BJ (cell line): Measurements from ENCODE around the gene STOML3. TPM values are rescaled to one million over a fixed set of nuclear protein-coding genes. Genes with fewer than 3 reads are reported as not detected.
A peak's percentile ranks its signal among the peaks of the same experiment; 100 is the strongest.

ENCODE experiments used
- CTCF ChIA-PET: fragments of 350-600 bp; formaldehyde crosslinking; extraction: SDS; loops from one replicate; lab custom pipeline; 2021; ENCODE audit warnings: antibody characterized with exemption, inconsistent platforms; lab: Yijun Ruan, JAX
- POLR2A ChIA-PET: fragments of 300-600 bp; sonication (Branson Sonifier 250); formaldehyde crosslinking; extraction: SDS; loops from one replicate; lab custom pipeline; 2021; ENCODE audit warnings: antibody characterized with exemption; lab: Charles Lee
- DNase-seq: peaks from one replicate; pipeline ENCODE4 v3.0.0-alpha.2; 2011; ENCODE audit warnings: low read depth
- H3K27me3 ChIP-seq: 2 replicates; pipeline ENCODE4 v1.6.0; 2011; ENCODE audit warnings: low read length; ENCODE audit not compliant: control insufficient read depth, insufficient read depth
- H3K36me3 ChIP-seq: 2 replicates; pipeline ENCODE4 v1.5.1; 2011; ENCODE audit warnings: low read length; ENCODE audit not compliant: control insufficient read depth, insufficient read depth
- H3K4me3 ChIP-seq: 2 replicates; pipeline ENCODE4 v1.5.1; 2011; ENCODE audit warnings: low read depth, mild to moderate bottlenecking, control low read depth, low read length
- polyA minus RNA-seq: library from RNA; depleted of rRNA, polyadenylated mRNA; stranded (reverse); fragments of >200 nt; gene quantifications from 2 replicates; pipeline ENCODE4 v1.2.3, GENCODE V29; 2011; rRNA and poly(A)+ RNA removed
- polyA plus RNA-seq: library from polyadenylated mRNA; depleted of rRNA; stranded (reverse); fragments of >200 nt; gene quantifications from 2 replicates; pipeline ENCODE4 v1.2.3, GENCODE V29; 2011; rRNA removed
- TF ChIP-seq, protein P1 (sequence below): IDR thresholded peaks from 2 replicates; pipeline ENCODE4 v1.5.1; 2011; ENCODE audit warnings: low read depth, mild to moderate bottlenecking, control low read depth, inconsistent platforms, low read length, moderate library complexity; ENCODE audit not compliant: insufficient read depth

Gene STOML3, protein sequence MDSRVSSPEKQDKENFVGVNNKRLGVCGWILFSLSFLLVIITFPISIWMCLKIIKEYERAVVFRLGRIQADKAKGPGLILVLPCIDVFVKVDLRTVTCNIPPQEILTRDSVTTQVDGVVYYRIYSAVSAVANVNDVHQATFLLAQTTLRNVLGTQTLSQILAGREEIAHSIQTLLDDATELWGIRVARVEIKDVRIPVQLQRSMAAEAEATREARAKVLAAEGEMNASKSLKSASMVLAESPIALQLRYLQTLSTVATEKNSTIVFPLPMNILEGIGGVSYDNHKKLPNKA
- polyA plus RNA-seq: not detected in 2 replicates
- polyA minus RNA-seq: not detected in 2 replicates

DNA sequence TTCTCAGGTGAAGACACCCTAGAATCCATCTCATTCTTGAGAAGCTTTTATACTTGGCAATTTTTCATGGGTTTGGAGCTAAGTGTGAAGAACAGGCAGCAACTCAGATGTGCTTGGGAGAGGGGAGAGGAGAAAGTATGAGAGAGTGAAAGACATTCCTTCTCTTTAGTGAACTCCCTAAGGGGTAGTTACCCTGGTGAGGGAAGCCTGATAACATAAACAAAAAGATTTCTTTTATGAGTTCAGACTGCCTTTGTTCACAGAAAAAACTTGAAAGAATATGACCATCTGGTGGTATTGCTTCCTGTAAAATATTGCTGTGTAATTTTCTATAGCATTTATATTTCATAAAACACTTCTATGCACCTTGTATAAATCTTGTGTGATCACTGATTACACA is at the start of gene STOML3:
Gene STOML3, minus strand, starts transcription at position 139 of the 400 bp plus-strand sequence. Its CDS starts 110 bp downstream, at position 29.
- Histone ChIP-seq H3K27me3 (no peaks in the 10 kb centered on the region), H3K4me3 (no peak within 1 kb of the TSS), H3K36me3 (no peaks in the 10 kb centered on the region)
- ChIA-PET CTCF (no interaction called here), POLR2A (no interaction called here)
- TF ChIP-seq, protein P1, sequence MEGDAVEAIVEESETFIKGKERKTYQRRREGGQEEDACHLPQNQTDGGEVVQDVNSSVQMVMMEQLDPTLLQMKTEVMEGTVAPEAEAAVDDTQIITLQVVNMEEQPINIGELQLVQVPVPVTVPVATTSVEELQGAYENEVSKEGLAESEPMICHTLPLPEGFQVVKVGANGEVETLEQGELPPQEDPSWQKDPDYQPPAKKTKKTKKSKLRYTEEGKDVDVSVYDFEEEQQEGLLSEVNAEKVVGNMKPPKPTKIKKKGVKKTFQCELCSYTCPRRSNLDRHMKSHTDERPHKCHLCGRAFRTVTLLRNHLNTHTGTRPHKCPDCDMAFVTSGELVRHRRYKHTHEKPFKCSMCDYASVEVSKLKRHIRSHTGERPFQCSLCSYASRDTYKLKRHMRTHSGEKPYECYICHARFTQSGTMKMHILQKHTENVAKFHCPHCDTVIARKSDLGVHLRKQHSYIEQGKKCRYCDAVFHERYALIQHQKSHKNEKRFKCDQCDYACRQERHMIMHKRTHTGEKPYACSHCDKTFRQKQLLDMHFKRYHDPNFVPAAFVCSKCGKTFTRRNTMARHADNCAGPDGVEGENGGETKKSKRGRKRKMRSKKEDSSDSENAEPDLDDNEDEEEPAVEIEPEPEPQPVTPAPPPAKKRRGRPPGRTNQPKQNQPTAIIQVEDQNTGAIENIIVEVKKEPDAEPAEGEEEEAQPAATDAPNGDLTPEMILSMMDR: no peak
- no peak for DNase-seq

DNA sequence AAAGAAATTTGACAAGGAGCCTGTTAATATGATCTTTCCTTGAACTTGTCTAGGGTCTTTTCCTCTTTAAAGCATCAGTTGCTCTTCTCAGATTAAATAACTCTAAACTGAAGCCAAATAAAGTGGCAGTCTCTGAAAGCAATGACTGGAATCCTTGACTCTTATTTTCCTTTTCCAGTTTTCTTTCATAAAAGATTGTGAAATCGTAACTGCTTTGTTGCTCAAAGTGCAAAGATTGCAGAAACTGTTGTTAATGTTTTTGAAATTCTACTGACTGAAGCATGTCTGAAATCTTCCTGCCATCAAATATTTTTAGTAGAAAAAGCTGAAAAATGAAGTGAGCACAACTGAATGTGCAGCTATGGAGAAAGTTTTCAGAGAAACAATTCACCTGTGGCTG is 49.6 kb upstream of the STOML3 start:
- CTCF ChIA-PET: interaction anchor here (1.0 kb wide), 1 partner anchor 573 kb away, joined by 3 read pairs; no protein-coding TSS in a partner anchor
- Histone ChIP-seq H3K4me3 (no peak overlapping the region), H3K36me3 (no peaks in the 10 kb centered on the region; the same call in none of the 2 replicates), H3K27me3 (no peaks in the 10 kb centered on the region)
- no peak for DNase-seq
- POLR2A ChIA-PET: no interaction called here
- TF ChIP-seq, protein P1: no peak

DNA sequence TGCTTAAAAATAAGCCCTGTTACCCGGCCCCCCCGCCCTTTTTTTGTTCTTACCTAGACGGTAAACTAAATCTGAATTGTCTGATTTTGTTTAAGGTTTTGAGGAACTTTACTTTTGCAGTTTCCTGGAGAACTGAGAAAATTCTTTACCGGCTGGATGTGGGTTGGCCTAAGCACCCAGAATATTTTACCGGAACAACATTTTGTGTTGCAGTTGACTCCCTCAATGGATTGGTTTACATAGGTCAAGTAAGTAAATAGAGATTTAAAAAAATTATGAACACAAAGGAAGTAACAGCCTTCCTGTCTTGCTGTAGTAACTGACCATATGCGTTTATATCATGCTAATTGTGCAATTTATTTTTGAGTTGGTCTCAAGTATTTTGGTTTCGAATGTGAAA is 48.4 kb upstream of the STOML3 start:
- CTCF ChIA-PET: no interaction called here
- Histone ChIP-seq H3K36me3 (no peaks in the 10 kb centered on the region), H3K27me3 (no peaks in the 10 kb centered on the region), H3K4me3 (peak overlapping the region; percentile 92)
- no peak for DNase-seq
- POLR2A ChIA-PET: interaction anchor here (0.5 kb wide), 1 partner anchor 14 kb away, joined by 3 read pairs; no protein-coding TSS in a partner anchor
- TF ChIP-seq, protein P1: no peak

DNA sequence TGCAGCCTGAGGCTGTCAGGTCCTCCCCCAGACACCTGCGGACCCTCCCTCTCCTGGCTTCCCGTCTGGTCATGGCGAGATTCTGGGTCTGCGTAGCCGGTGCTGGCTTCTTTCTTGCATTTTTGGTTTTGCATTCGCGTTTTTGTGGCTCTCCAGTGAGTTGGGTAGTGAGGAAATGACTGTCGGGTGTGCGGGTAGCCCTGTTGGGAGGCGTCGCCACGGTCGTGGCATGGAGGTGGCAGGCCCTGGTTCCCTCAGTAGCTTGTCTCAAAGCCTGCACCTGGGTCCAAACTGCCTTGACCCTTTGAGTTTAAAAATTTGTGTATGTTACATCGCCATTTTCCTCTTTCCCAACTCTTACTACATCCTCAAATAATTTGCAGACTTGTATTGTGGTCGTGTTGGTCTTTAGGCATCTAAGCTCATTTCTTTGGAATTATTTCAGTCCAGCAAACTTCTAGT is 48.0 kb upstream of the STOML3 start:
- Histone ChIP-seq H3K4me3 (peak overlapping the region; percentile 92), H3K36me3 (no peaks in the 10 kb centered on the region), H3K27me3 (no peaks in the 10 kb centered on the region)
- TF ChIP-seq, protein P1: no peak
- CTCF ChIA-PET: interaction anchor here (2.4 kb wide), 1 partner anchor 10 kb away, joined by 12 read pairs; no protein-coding TSS in a partner anchor
- POLR2A ChIA-PET: interaction anchor here (0.5 kb wide), 1 partner anchor 15 kb away, joined by 3 read pairs; no protein-coding TSS in a partner anchor
- no peak for DNase-seq

DNA sequence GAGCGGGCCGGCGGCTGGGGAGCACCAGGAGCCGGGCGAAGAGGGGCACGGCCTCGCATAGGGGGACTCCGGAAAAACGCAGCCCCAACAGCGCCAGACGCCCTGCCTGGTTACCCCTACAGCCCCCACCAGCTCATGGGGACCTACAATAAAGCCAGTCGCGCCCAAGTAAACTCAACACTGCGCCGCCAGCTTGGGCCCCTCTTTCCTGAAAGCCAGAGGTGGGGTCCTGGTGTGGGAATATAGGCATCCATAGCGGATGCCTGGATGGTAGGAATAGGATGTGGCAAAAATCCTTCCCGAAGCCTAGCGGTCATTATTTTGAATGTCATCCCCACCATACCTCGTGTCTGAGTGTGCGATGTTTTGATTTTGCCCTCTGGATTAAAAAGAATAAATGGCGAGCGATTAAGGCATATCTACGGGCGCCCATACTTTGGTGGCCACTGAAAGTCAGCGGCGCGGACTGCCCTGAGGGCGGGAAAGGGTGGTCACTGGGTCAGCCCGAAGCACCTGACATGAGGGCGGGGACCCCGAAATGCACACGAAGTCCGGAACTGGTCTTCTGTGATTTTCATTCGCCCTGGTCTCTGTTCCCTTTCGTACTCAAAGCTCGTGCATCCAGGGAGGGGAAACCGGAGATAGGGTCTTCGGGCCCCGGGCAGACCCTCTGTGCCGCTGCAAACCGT is 47.4 kb upstream of the STOML3 start, which contains the start of the genes NHLRC3 and PROSER1:
Gene NHLRC3, plus strand, starts transcription at position 577 of the 689 bp plus-strand sequence. CDS start 184 bp downstream, outside the sequence.
Gene PROSER1, minus strand, starts transcription at position 210 of the 689 bp plus-strand sequence. CDS start 847 bp downstream, outside the sequence.
- H3K4me3 ChIP-seq: peak within 1 kb of the TSS; percentile 92
- no peaks in the 10 kb centered on the region for H3K27me3 ChIP-seq
- ChIA-PET CTCF (interaction anchor here (2.4 kb wide), 1 partner anchor 10 kb away, joined by 12 read pairs; no protein-coding TSS in a partner anchor), POLR2A (interaction anchor here (0.6 kb wide), 1 partner anchor 14 kb away, joined by 4 read pairs; no protein-coding TSS in a partner anchor)
- no peaks in the 10 kb centered on the region for H3K36me3 ChIP-seq
- peak; percentile 72 for DNase-seq
- TF ChIP-seq, protein P1: no peak
